ENCODE measurements around the gene CBLN2. TPM values are rescaled to one million over a fixed set of nuclear protein-coding genes. Genes with fewer than 3 reads are reported as not detected.

CBLN2 gene
- 0.07 TPM in 1 of 2 replicates, not detected in the other for total RNA-seq

- no peak for DNase-seq (ENCODE audit: low read depth)
- peak; percentile 72 for TF ChIP-seq CTCF (conservative IDR thresholded peaks at IDR 0.05; ENCODE audit: low read depth, low read length)
- H3K4me3 ChIP-seq (ENCODE audit: low read depth, low read length): peak within 1 kb of the TSS; percentile 39
Measured at GRCh38 chr18:72544092-72544886, at the start of gene CBLN2. Gene CBLN2, minus strand, starts transcription at chr18:72544342. Its CDS starts 2,182 bp downstream, at chr18:72542160.

GRCh38 chr18:72588360-72588759 is 44.2 kb upstream of the CBLN2 start:
- no peak for TF ChIP-seq CTCF (conservative IDR thresholded peaks at IDR 0.05; ENCODE audit: low read depth, low read length)
- H3K4me3 ChIP-seq (ENCODE audit: low read depth, low read length): no peak overlapping the region
- no peak for DNase-seq (ENCODE audit: low read depth)

GRCh38 chr18:72584787-72585186 is 40.6 kb upstream of the CBLN2 start:
- TF ChIP-seq CTCF (conservative IDR thresholded peaks at IDR 0.05; ENCODE audit: low read depth, low read length): no peak
- H3K4me3 ChIP-seq (ENCODE audit: low read depth, low read length): no peak overlapping the region
- DNase-seq (ENCODE audit: low read depth): no peak

GRCh38 chr18:72581976-72582375 is 37.8 kb upstream of the CBLN2 start:
- TF ChIP-seq CTCF (conservative IDR thresholded peaks at IDR 0.05; ENCODE audit: low read depth, low read length): no peak
- H3K4me3 ChIP-seq (ENCODE audit: low read depth, low read length): no peak overlapping the region
- no peak for DNase-seq (ENCODE audit: low read depth)

GRCh38 chr18:72572896-72573295 is 28.8 kb upstream of the CBLN2 start:
- DNase-seq (ENCODE audit: low read depth): no peak
- no peak overlapping the region for H3K4me3 ChIP-seq (ENCODE audit: low read depth, low read length)
- TF ChIP-seq CTCF (conservative IDR thresholded peaks at IDR 0.05; ENCODE audit: low read depth, low read length): no peak

- DNase-seq (ENCODE audit: low read depth): no peak
- TF ChIP-seq CTCF (conservative IDR thresholded peaks at IDR 0.05; ENCODE audit: low read depth, low read length): no peak
- no peak overlapping the region for H3K4me3 ChIP-seq (ENCODE audit: low read depth, low read length)
Measured at GRCh38 chr18:72566290-72566689, 22.1 kb upstream of the CBLN2 start.

- TF ChIP-seq CTCF (conservative IDR thresholded peaks at IDR 0.05; ENCODE audit: low read depth, low read length): no peak
- no peak overlapping the region for H3K4me3 ChIP-seq (ENCODE audit: low read depth, low read length)
- no peak for DNase-seq (ENCODE audit: low read depth)
Measured at GRCh38 chr18:72555968-72556367, 11.8 kb upstream of the CBLN2 start.

All from epithelial cell of proximal tubule (primary cell).